Stimulated activated CD8-positive, alpha-beta memory T cell treated with anti-CD3 and anti-CD28 coated beads, Interleukin-2, amount 100 ng/mL, for 48 hours (primary cell): ENCODE measurements around the gene GPATCH2L.

Source experiments
- DNase-seq, 2 donors: peaks; one replicate each; pipeline ENCODE4 v3.0.0-alpha.2; 2020; ENCODE audit warnings: low read depth in 2 of 2

GPATCH2L gene

DNA sequence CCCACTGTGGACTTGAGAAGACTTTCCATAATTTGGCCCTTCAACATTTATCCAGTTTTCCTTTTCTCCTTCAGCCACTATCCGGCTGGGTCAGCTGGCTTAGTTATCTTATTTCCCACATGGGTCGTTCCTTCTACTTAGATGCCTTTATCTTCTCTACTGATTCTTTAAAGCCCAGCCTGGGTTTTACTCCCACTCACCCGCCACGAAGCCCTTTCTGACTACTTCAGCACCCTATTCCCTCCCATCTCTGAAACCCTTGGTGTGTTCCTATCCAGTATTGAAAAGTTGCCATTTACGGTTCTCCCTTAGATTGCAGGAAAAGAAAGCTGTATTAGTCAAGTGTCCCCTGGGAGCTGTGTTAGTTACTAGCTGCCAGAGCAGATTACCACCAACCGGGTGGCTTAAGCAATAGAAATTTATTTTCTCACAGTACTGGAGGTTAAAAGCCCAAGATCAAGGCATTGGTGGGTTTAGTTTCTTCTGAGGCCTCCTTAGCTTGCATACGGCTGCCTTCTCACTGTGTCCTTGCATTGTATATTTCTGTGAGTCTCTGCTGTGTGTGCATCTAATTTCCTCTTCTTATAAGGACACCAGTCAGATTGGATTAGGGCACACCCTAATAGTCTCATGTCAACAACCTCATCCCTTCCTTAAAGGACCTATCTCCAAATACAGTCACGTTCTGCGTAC is 105.5 kb downstream of the GPATCH2L start:
- DNase-seq, result no peak

DNA sequence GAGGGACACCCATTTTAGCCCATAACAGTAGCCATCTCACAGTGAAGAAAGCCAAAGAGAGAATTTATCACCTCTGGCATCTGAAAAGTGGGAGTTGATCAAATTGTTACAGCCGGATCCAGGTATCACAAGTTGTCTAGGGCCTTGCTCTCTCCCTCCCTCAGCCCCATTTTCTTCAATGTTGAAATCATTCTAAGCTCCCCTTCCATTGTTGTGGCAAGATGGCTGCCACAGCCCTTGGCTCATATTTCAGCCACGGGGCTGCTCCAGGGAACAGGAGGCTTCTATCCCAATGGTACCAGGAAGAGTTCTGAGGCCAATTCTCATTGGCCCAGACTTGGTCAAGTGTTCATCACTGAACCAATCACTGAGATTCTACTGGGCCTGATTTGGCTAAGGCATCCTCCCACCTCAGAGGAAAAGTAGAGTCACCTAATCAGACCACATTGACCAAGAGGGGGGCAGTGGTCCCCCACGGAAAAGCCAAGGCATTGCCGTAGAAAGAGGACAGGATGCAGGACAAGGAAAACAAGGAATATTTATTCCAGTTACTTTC is 106.2 kb downstream of the GPATCH2L start:
- DNase-seq, result no peak

GRCh38 chr14:76259029-76259735 is 107.5 kb downstream of the GPATCH2L start:
- no peak for DNase-seq

DNA sequence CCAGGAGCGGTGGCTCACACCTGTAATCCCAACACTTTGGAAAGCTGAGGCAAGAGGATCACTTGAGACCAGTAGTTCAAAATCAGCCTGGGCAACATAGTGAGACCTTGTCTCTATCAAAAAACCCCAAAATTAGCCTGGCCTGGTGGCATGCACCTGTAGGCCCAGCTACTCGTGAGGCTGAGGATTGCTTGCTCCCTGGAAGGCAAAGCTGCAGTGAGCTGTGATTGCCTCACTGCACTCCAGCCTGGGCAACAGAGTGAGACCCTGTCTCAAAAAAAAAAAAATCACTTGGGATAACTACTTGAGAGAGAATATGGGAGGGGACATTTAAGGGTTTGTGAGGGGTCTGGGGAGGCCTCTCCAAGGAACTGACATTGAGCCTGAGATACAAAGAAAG is 109.0 kb downstream of the GPATCH2L start:
- no peak for DNase-seq

DNA sequence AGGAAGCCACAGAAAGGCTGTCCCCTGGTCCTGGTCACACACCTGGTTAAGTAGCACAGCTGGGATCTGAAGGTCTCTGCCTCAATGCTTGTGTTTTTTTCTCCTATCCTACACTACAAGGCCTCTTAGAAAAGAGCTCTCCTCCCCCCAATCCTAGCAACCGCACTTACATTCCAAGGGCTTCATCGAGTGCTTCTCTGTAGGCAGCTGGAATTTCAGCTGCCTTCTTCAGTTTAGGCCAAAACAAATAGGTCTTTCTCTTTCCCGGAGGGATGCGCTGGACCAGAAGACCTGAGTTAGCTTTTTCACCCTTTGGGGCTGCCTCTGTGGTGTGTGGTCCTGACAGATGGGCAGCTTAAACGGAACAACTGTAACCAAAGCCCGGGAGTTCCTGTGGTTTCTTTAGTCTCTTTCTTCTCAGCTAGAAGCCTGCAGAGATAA is 109.7 kb downstream of the GPATCH2L start:
- DNase-seq, result no peak

GRCh38 chr14:76262641-76263040 is 110.9 kb downstream of the GPATCH2L start:
- no peak for DNase-seq
